ENCODE data around the gene CHCHD6. TPM values are rescaled to one million over a fixed set of nuclear protein-coding genes. Genes with fewer than 3 reads are reported as not detected.

CHCHD6 gene
- total and polyA plus RNA-seq, 2 donors, result 10.5 to 14.2 TPM

GRCh38 chr3:126999383-126999782 is 295.3 kb downstream of the CHCHD6 start:
- no peak overlapping the region for H3K4me3 ChIP-seq (ENCODE audit: low read length in 2 of 2)
- peaks cover 2 to 5% of the 10 kb centered on the region in 2 donors for H3K36me3 ChIP-seq (ENCODE audit: control insufficient read depth in 2 of 2, insufficient read depth in 2 of 2, low read length in 1 of 2)
- WGBS, result 95% methylated on average over 15 of the region's 15 CpGs
- peaks cover 0 to 4% of the 10 kb centered on the region in 2 donors for H3K9me3 ChIP-seq (ENCODE audit: control insufficient read depth in 2 of 2, insufficient read depth in 1 of 2, low read length in 1 of 2)
- no peak for DNase-seq (ENCODE audit: low read depth in 6 of 9, low spot score in 9 of 9)
- no peak overlapping the region for H3K27ac ChIP-seq (ENCODE audit: low read depth in 1 of 2, low read length in 1 of 2)
- H3K4me1 ChIP-seq (ENCODE audit: control insufficient read depth in 2 of 2, insufficient read depth in 2 of 2, low read length in 2 of 2), result peaks cover 0 to 40% of the 10 kb centered on the region in 2 donors
- no peaks in the 10 kb centered on the region for H3K27me3 ChIP-seq (ENCODE audit: control insufficient read depth in 2 of 2, insufficient read depth in 1 of 2, low read length in 1 of 2)

DNA sequence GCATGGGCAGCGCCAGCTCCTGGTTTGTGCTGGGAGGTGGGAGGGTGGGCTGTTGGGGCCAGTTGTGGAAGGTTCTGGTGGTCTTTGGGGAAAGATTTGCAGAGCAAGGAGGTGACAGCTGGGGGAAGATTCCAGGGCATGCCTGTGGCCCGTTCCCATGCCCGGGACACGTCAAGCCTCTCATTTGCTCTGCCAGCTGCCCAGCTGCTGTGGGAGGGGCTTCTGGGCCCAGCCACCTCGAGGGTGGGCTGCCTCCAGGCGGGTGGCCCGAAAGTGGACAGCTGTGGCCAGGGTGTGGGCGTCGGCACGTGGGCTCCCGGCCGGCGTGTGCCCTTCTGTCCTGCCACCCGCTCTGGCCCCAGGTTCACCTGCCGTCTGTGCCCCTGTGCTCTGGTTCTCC is 296.1 kb downstream of the CHCHD6 start:
- 91% methylated on average over 15 of the region's 15 CpGs for WGBS
- DNase-seq (ENCODE audit: low read depth in 6 of 9, low spot score in 9 of 9), result no peak
- no peaks in the 10 kb centered on the region for H3K27me3 ChIP-seq (ENCODE audit: control insufficient read depth in 2 of 2, insufficient read depth in 1 of 2, low read length in 1 of 2)
- H3K4me3 ChIP-seq (ENCODE audit: low read length in 2 of 2), result no peak overlapping the region
- H3K4me1 ChIP-seq (ENCODE audit: control insufficient read depth in 2 of 2, insufficient read depth in 2 of 2, low read length in 2 of 2), result peaks cover 0 to 36% of the 10 kb centered on the region in 2 donors
- no peak overlapping the region for H3K27ac ChIP-seq (ENCODE audit: low read depth in 1 of 2, low read length in 1 of 2)
- peaks cover 2 to 5% of the 10 kb centered on the region in 2 donors for H3K36me3 ChIP-seq (ENCODE audit: control insufficient read depth in 2 of 2, insufficient read depth in 2 of 2, low read length in 1 of 2)
- H3K9me3 ChIP-seq (ENCODE audit: control insufficient read depth in 2 of 2, insufficient read depth in 1 of 2, low read length in 1 of 2), result peaks cover 0 to 4% of the 10 kb centered on the region in 2 donors

GRCh38 chr3:127000761-127001160 is 296.7 kb downstream of the CHCHD6 start:
- H3K27ac ChIP-seq (ENCODE audit: low read depth in 1 of 2, low read length in 1 of 2), result no peak overlapping the region

GRCh38 chr3:127001486-127002194 is 297.6 kb downstream of the CHCHD6 start:
- H3K4me3 ChIP-seq (ENCODE audit: low read length in 2 of 2), result no peak overlapping the region
- H3K36me3 ChIP-seq (ENCODE audit: control insufficient read depth in 2 of 2, insufficient read depth in 2 of 2, low read length in 1 of 2), result peaks cover 0 to 5% of the 10 kb centered on the region in 2 donors
- no peaks in the 10 kb centered on the region for H3K27me3 ChIP-seq (ENCODE audit: control insufficient read depth in 2 of 2, insufficient read depth in 1 of 2, low read length in 1 of 2)
- no peak for DNase-seq (ENCODE audit: low read depth in 6 of 9, low spot score in 9 of 9)
- peaks cover 0 to 36% of the 10 kb centered on the region in 2 donors for H3K4me1 ChIP-seq (ENCODE audit: control insufficient read depth in 2 of 2, insufficient read depth in 2 of 2, low read length in 2 of 2)
- peak overlapping the region; percentile 18 to 46 for H3K27ac ChIP-seq (ENCODE audit: low read depth in 1 of 2, low read length in 1 of 2)
- H3K9me3 ChIP-seq (ENCODE audit: control insufficient read depth in 2 of 2, insufficient read depth in 1 of 2, low read length in 1 of 2), result peaks cover 0 to 4% of the 10 kb centered on the region in 2 donors
- 93% methylated on average over 23 of the region's 23 CpGs for WGBS

More at GRCh38 chr3:127000761-127001160, 296.7 kb downstream of the CHCHD6 start:
- peaks cover 0 to 4% of the 10 kb centered on the region in 2 donors for H3K9me3 ChIP-seq (ENCODE audit: control insufficient read depth in 2 of 2, insufficient read depth in 1 of 2, low read length in 1 of 2)
- no peak overlapping the region for H3K4me3 ChIP-seq (ENCODE audit: low read length in 2 of 2)
- no peak for DNase-seq (ENCODE audit: low read depth in 6 of 9, low spot score in 9 of 9)
- WGBS, result 99% methylated on average over 12 of the region's 12 CpGs
- peaks cover 0 to 36% of the 10 kb centered on the region in 2 donors for H3K4me1 ChIP-seq (ENCODE audit: control insufficient read depth in 2 of 2, insufficient read depth in 2 of 2, low read length in 2 of 2)
- peaks cover 2 to 5% of the 10 kb centered on the region in 2 donors for H3K36me3 ChIP-seq (ENCODE audit: control insufficient read depth in 2 of 2, insufficient read depth in 2 of 2, low read length in 1 of 2)
- H3K27me3 ChIP-seq (ENCODE audit: control insufficient read depth in 2 of 2, insufficient read depth in 1 of 2, low read length in 1 of 2), result no peaks in the 10 kb centered on the region

DNA sequence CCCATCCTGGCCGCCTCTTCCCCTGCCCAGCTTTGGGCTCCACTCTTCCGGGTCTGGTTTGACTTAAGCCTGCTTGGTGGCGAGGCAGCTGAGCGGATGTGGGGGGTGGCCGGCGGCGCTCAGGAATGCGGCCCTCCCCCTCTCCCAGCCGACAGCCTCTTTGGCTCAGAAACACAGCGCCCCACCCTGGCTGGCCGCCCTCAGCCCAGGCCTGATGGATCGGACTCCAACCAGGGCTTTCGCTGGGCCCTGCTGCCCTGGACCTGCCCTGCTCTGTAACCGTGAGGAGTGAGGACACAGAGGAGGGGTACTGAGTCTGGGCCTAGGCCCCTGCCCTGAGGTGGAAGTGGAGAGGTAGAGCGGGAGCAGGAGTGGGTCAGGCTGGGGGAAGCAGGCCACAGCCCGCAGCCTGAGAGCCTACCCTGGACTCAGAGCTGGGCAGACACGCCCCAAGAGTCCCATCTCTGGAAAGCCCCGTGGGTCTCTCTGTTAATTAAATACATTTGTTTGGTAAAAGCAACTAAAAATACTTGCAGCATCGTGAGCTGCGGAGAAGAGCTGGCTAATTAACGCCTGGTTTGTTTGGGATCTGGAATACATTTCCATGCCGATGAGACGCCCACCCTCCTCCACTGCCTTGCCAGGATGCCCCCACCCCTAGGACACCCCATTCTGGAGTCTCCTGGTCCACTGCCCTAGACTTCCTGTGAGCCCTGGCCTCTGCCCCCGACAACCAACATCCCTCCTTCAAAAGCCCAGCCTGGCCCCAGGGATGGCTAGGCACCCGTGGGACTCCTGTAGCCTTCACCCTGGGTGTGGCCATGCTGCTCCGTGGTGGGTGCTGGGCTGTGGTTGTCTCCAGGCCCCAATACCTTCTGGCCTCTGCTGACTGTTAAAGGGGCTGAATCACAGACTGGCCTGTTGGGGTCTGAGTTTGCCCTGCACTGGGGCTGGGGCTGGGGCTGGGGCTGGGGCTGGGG is 298.4 kb downstream of the CHCHD6 start:
- Histone ChIP-seq H3K27ac (ENCODE audit: low read depth in 1 of 2, low read length in 1 of 2) (peak overlapping the region; percentile 68 to 80), H3K4me1 (ENCODE audit: control insufficient read depth in 2 of 2, insufficient read depth in 2 of 2, low read length in 2 of 2) (peaks cover 0 to 36% of the 10 kb centered on the region in 2 donors), H3K27me3 (ENCODE audit: control insufficient read depth in 2 of 2, insufficient read depth in 1 of 2, low read length in 1 of 2) (no peaks in the 10 kb centered on the region), H3K36me3 (ENCODE audit: control insufficient read depth in 2 of 2, insufficient read depth in 2 of 2, low read length in 1 of 2) (peaks cover 0 to 5% of the 10 kb centered on the region in 2 donors), H3K9me3 (ENCODE audit: control insufficient read depth in 2 of 2, insufficient read depth in 1 of 2, low read length in 1 of 2) (peaks cover 0 to 4% of the 10 kb centered on the region in 2 donors), H3K4me3 (ENCODE audit: low read length in 2 of 2) (no peak overlapping the region)
- DNase-seq (ENCODE audit: low read depth in 6 of 9, low spot score in 9 of 9), result peak in 7 of 9 donors; percentile 20 to 75 (median 36)
- WGBS, result 85% methylated on average over 26 of the region's 26 CpGs

- Histone ChIP-seq H3K9me3 (ENCODE audit: control insufficient read depth in 2 of 2, insufficient read depth in 1 of 2, low read length in 1 of 2) (peaks cover 0 to 4% of the 10 kb centered on the region in 2 donors), H3K4me3 (ENCODE audit: low read length in 2 of 2) (no peak overlapping the region), H3K4me1 (ENCODE audit: control insufficient read depth in 2 of 2, insufficient read depth in 2 of 2, low read length in 2 of 2) (peaks cover 0 to 32% of the 10 kb centered on the region in 2 donors), H3K36me3 (ENCODE audit: control insufficient read depth in 2 of 2, insufficient read depth in 2 of 2, low read length in 1 of 2) (peaks cover 0 to 5% of the 10 kb centered on the region in 2 donors), H3K27ac (ENCODE audit: low read depth in 1 of 2, low read length in 1 of 2) (peak overlapping the region in 1 of 2 donors; percentile 65), H3K27me3 (ENCODE audit: control insufficient read depth in 2 of 2, insufficient read depth in 1 of 2, low read length in 1 of 2) (no peaks in the 10 kb centered on the region)
- 90% methylated on average over 12 of the region's 12 CpGs for WGBS
- no peak for DNase-seq (ENCODE audit: low read depth in 6 of 9, low spot score in 9 of 9)
These were observed 299.1 kb downstream of the CHCHD6 start for GRCh38 chr3:127003175-127003555.

DNA sequence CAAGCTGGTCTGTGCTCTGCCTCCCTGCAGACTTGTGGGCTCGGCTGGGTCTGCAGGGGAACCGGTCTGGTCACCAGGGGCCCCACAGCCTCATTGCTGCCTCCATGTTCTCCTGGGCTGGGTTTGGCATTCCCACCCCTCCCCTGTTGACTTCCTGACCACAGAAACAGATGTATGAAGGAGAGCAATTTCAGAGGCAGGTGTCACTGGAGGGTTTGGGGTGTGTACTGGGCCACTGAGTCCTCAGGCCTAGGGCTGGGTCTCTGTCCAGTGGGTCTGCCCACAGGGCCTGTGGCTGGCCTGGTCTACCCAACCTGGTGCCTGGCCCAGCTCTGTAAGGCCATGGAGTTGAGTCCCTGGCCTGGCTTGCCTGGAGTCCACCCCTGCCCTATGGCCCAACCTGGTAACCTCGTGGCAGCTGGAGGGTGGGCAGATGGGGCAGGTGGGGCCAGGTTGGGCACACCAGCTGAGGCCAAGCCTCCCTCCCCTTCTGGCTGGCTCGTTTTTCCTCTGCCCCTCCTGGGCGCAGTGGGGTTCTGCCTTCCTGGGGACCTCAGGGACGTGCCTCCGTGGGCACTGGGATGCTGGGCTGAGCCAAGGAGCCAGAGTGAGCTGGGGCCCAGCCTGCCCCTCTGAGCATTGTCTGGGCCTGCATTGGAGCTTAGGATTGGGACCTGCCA is 299.7 kb downstream of the CHCHD6 start:
- 91% methylated on average over 7 of the region's 7 CpGs for WGBS
- Histone ChIP-seq H3K36me3 (ENCODE audit: control insufficient read depth in 2 of 2, insufficient read depth in 2 of 2, low read length in 1 of 2) (peaks cover 0 to 5% of the 10 kb centered on the region in 2 donors), H3K4me1 (ENCODE audit: control insufficient read depth in 2 of 2, insufficient read depth in 2 of 2, low read length in 2 of 2) (peaks cover 0 to 27% of the 10 kb centered on the region in 2 donors), H3K9me3 (ENCODE audit: control insufficient read depth in 2 of 2, insufficient read depth in 1 of 2, low read length in 1 of 2) (peaks cover 0 to 4% of the 10 kb centered on the region in 2 donors), H3K27me3 (ENCODE audit: control insufficient read depth in 2 of 2, insufficient read depth in 1 of 2, low read length in 1 of 2) (no peaks in the 10 kb centered on the region), H3K4me3 (ENCODE audit: low read length in 2 of 2) (no peak overlapping the region), H3K27ac (ENCODE audit: low read depth in 1 of 2, low read length in 1 of 2) (peak overlapping the region in 1 of 2 donors; percentile 46)
- no peak for DNase-seq (ENCODE audit: low read depth in 6 of 9, low spot score in 9 of 9)

DNA sequence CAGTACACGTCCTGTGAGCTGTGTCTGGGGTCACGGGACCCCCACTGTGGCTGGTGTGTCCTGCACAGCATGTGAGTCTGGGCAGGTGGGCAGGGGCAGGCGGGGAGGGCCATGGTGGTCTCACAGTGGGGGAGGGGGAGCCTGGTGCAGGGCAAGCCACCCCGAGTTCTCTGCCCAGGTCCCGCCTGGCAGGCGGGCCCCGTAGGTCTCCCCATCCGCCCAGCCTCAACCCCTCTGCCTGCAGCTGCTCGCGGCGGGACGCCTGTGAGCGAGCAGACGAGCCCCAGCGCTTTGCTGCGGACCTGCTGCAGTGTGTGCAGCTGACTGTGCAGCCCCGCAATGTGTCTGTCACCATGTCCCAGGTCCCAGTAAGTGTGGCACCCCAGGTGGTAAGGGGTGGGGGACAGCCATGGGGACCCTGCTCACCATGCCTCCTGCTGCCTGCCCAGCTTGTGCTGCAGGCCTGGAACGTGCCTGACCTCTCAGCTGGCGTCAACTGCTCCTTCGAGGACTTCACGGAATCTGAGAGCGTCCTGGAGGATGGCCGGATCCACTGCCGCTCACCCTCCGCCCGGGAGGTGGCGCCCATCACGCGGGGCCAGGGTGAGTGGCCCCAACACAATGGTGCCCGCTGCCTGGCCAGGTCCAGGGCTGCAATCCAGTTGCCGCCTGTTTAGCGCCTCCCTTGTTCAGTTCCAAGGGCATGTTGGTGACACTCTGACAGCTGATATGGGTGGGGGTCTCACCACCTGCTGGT is 300.8 kb downstream of the CHCHD6 start:
- H3K4me3 ChIP-seq (ENCODE audit: low read length in 2 of 2), result no peak overlapping the region
- peaks cover 0 to 22% of the 10 kb centered on the region in 2 donors for H3K4me1 ChIP-seq (ENCODE audit: control insufficient read depth in 2 of 2, insufficient read depth in 2 of 2, low read length in 2 of 2)
- no peak for DNase-seq (ENCODE audit: low read depth in 6 of 9, low spot score in 9 of 9)
- no peak overlapping the region for H3K27ac ChIP-seq (ENCODE audit: low read depth in 1 of 2, low read length in 1 of 2)
- H3K9me3 ChIP-seq (ENCODE audit: control insufficient read depth in 2 of 2, insufficient read depth in 1 of 2, low read length in 1 of 2), result peaks cover 0 to 4% of the 10 kb centered on the region in 2 donors
- peaks cover 0 to 5% of the 10 kb centered on the region in 2 donors for H3K36me3 ChIP-seq (ENCODE audit: control insufficient read depth in 2 of 2, insufficient read depth in 2 of 2, low read length in 1 of 2)
- WGBS, result 97% methylated on average over 32 of the region's 32 CpGs
- H3K27me3 ChIP-seq (ENCODE audit: control insufficient read depth in 2 of 2, insufficient read depth in 1 of 2, low read length in 1 of 2), result no peaks in the 10 kb centered on the region
